GM23338 (cell line): Measurements from ENCODE around the gene C16orf78. TPM values are rescaled to one million over a fixed set of nuclear protein-coding genes. Genes with fewer than 3 reads are reported as not detected.

Experiments
- ATAC-seq: fragments of 200-7000 bp; cut with Tn5 transposase; 3 replicates; pipeline ENCODE4 v1.9.1; 2020
- DNase-seq: peaks from one replicate; pipeline ENCODE4 v3.0.0-alpha.2; 2015; ENCODE audit warnings: low spot score
- H2AFZ ChIP-seq: fragments of 200-600 bp; sonication (generic); 2 replicates; pipeline ENCODE4 v1.8.0; 2016; ENCODE audit warnings: antibody characterized with exemption, mild to moderate bottlenecking, moderate library complexity
- H3F3A ChIP-seq: fragments of 200-600 bp; sonication (generic); replicated peaks from 2 replicates; pipeline ENCODE4 v1.8.0; 2017; ENCODE audit warnings: antibody characterized with exemption, mixed run types, low read depth
- H3K27ac ChIP-seq: fragments of 200-600 bp; sonication (generic); 2 replicates; pipeline ENCODE4 v1.6.1; 2016; ENCODE audit warnings: low read depth
- H3K27me3 ChIP-seq: fragments of 200-600 bp; sonication (generic); 2 replicates; pipeline ENCODE4 v1.8.0; 2016; ENCODE audit warnings: mild to moderate bottlenecking, mixed run types, moderate library complexity; ENCODE audit not compliant: insufficient read depth
- H3K36me3 ChIP-seq: fragments of 200-600 bp; sonication (generic); 2 replicates; pipeline ENCODE4 v1.8.0; 2016; ENCODE audit warnings: mild to moderate bottlenecking; ENCODE audit not compliant: insufficient read depth
- H3K4me1 ChIP-seq: fragments of 200-600 bp; sonication (generic); 2 replicates; pipeline ENCODE4 v1.8.0; 2016; ENCODE audit warnings: mild to moderate bottlenecking, moderate library complexity; ENCODE audit not compliant: insufficient read depth
- H3K4me2 ChIP-seq: fragments of 200-600 bp; sonication (generic); 2 replicates; pipeline ENCODE4 v1.7.1; 2017; ENCODE audit warnings: mixed run types
- H3K4me3 ChIP-seq: fragments of 200-600 bp; sonication (generic); 2 replicates; pipeline ENCODE4 v1.6.1; 2016; ENCODE audit warnings: mixed run types
- H3K79me2 ChIP-seq: fragments of 200-600 bp; sonication (generic); replicated peaks from 2 replicates; pipeline ENCODE4 v1.8.0; 2017; ENCODE audit warnings: mild to moderate bottlenecking; ENCODE audit not compliant: insufficient read depth
- H3K9me2 ChIP-seq: fragments of 200-600 bp; sonication (generic); 2 replicates; pipeline ENCODE4 v1.8.0; 2017; ENCODE audit not compliant: insufficient read depth
- H4K20me1 ChIP-seq: fragments of 200-600 bp; sonication (generic); replicated peaks from 2 replicates; pipeline ENCODE4 v1.8.0; 2017; ENCODE audit warnings: mild to moderate bottlenecking; ENCODE audit not compliant: insufficient read depth
- H3K27ac Mint-ChIP-seq: 2 replicates; pipeline ENCODE4 v1.8.0; 2020; ENCODE audit warnings: inconsistent platforms, mild to moderate bottlenecking, moderate library complexity, mixed read lengths
- H3K27me3 Mint-ChIP-seq: 3 replicates; pipeline ENCODE4 v1.8.0; 2022; ENCODE audit warnings: low read depth, mild to moderate bottlenecking, moderate library complexity, mixed read lengths, inconsistent platforms; ENCODE audit not compliant: insufficient read depth, poor library complexity
- H3K36me3 Mint-ChIP-seq: 3 replicates; pipeline ENCODE4 v1.8.0; 2021; ENCODE audit warnings: low read depth, mild to moderate bottlenecking, inconsistent platforms, moderate library complexity, mixed read lengths
- H3K4me1 Mint-ChIP-seq: 3 replicates; pipeline ENCODE4 v1.8.0; 2020; ENCODE audit warnings: mild to moderate bottlenecking, inconsistent platforms, mixed read lengths
- H3K4me3 Mint-ChIP-seq: 3 replicates; pipeline ENCODE4 v1.8.0; 2021; ENCODE audit warnings: moderate library complexity, mild to moderate bottlenecking, inconsistent platforms, mixed read lengths
- H3K9me3 Mint-ChIP-seq: 3 replicates; pipeline ENCODE4 v1.8.0; 2020; ENCODE audit warnings: moderate library complexity, mild to moderate bottlenecking, inconsistent platforms, mixed read lengths
- EZH2 ChIP-seq: fragments of 200-600 bp; sonication (generic); IDR thresholded peaks from one replicate; pipeline ENCODE4 v1.8.0; 2017; ENCODE audit warnings: antibody characterized with exemption, mild to moderate bottlenecking, low read depth; ENCODE audit not compliant: unreplicated experiment
- NANOG ChIP-seq: IDR thresholded peaks from 2 replicates; pipeline ENCODE4 v1.6.1; 2016; ENCODE audit warnings: antibody characterized with exemption, borderline replicate concordance
- POLR2AphosphoS5 ChIP-seq: IDR thresholded peaks from 2 replicates; pipeline ENCODE4 v1.6.1; 2016; ENCODE audit warnings: antibody characterized with exemption, low read depth
- polyA plus RNA-seq: library from polyadenylated mRNA; unstranded; fragments of >200 nt; fragmentation: Nextera tagmentation; extraction: Ambion mirVana; gene quantifications from 2 replicates; pipeline ENCODE4 v1.2.1, GENCODE V29; 2016
- total RNA-seq: library from RNA; depleted of rRNA; stranded (reverse); fragments of >200 nt; shearing (Covaris generic); gene quantifications from 2 replicates; pipeline ENCODE4 v1.2.3, GENCODE V29; 2014
- TF ChIP-seq, protein P1 (sequence below): fragments of 250-450 bp; sonication (Bioruptor Pico); IDR thresholded peaks from 2 replicates; pipeline ENCODE4 v1.5.0; 2020; ENCODE audit warnings: mild to moderate bottlenecking, moderate library complexity
- TF ChIP-seq, protein P2 (sequence below), 2 experiments: fragments of 200-600 bp in 1 of 2; sonication (generic) in 1 of 2; conservative IDR thresholded peaks; 2 replicates each; pipeline versions ENCODE4 v1.5.1 to v1.6.1; 2016 to 2017; ENCODE audit warnings: antibody characterized with exemption in 2 of 2, low read depth in 2 of 2, mild to moderate bottlenecking in 2 of 2, moderate library complexity in 1 of 2

Gene C16orf78
- total and polyA plus RNA-seq, 2 experiments from 2014 or later: not detected

DNA sequence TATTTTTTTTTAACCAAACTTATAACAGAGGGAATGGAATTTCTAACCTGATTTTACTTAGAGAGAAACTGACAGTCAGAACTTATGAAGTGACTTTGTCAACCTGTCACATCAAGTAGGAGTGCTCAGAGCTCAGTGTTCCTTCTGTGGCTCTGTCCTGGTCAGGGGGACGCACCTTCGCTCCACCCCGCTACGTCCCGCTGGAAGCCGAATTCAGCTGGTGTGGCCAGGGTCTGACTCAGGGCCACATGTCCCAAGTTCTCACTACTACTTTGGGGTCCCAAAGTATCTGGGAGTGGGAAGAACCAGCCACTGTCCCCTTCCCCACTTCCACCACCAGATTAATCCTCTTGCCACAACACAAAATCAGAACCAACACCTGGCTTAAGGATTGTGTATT is 51.4 kb downstream of the C16orf78 start:
- DNase-seq (no peak), ATAC-seq (no peak)
- Histone ChIP-seq H3K9me2 (no peaks in the 10 kb centered on the region), H3K36me3 (no peaks in the 10 kb centered on the region), H3K4me3 (no peak overlapping the region), H3K27ac (no peak overlapping the region), H3K4me2 (no peak overlapping the region), H2AFZ (no peak overlapping the region), H3K27me3 (no peaks in the 10 kb centered on the region), H4K20me1 (no peaks in the 10 kb centered on the region), H3F3A (no peaks in the 10 kb centered on the region), H3K79me2 (no peaks in the 10 kb centered on the region), H3K4me1 (no peaks in the 10 kb centered on the region)
- Mint-ChIP-seq H3K4me1 (no peaks in the 10 kb centered on the region), H3K9me3 (peaks cover 8% of the 10 kb centered on the region), H3K36me3 (peaks cover 4% of the 10 kb centered on the region; the same call in 1 of the 3 replicates), H3K4me3 (no peak overlapping the region), H3K27ac (no peak overlapping the region), H3K27me3 (peaks cover 6% of the 10 kb centered on the region)
- TF ChIP-seq NANOG: no peak
- TF ChIP-seq, protein P1, sequence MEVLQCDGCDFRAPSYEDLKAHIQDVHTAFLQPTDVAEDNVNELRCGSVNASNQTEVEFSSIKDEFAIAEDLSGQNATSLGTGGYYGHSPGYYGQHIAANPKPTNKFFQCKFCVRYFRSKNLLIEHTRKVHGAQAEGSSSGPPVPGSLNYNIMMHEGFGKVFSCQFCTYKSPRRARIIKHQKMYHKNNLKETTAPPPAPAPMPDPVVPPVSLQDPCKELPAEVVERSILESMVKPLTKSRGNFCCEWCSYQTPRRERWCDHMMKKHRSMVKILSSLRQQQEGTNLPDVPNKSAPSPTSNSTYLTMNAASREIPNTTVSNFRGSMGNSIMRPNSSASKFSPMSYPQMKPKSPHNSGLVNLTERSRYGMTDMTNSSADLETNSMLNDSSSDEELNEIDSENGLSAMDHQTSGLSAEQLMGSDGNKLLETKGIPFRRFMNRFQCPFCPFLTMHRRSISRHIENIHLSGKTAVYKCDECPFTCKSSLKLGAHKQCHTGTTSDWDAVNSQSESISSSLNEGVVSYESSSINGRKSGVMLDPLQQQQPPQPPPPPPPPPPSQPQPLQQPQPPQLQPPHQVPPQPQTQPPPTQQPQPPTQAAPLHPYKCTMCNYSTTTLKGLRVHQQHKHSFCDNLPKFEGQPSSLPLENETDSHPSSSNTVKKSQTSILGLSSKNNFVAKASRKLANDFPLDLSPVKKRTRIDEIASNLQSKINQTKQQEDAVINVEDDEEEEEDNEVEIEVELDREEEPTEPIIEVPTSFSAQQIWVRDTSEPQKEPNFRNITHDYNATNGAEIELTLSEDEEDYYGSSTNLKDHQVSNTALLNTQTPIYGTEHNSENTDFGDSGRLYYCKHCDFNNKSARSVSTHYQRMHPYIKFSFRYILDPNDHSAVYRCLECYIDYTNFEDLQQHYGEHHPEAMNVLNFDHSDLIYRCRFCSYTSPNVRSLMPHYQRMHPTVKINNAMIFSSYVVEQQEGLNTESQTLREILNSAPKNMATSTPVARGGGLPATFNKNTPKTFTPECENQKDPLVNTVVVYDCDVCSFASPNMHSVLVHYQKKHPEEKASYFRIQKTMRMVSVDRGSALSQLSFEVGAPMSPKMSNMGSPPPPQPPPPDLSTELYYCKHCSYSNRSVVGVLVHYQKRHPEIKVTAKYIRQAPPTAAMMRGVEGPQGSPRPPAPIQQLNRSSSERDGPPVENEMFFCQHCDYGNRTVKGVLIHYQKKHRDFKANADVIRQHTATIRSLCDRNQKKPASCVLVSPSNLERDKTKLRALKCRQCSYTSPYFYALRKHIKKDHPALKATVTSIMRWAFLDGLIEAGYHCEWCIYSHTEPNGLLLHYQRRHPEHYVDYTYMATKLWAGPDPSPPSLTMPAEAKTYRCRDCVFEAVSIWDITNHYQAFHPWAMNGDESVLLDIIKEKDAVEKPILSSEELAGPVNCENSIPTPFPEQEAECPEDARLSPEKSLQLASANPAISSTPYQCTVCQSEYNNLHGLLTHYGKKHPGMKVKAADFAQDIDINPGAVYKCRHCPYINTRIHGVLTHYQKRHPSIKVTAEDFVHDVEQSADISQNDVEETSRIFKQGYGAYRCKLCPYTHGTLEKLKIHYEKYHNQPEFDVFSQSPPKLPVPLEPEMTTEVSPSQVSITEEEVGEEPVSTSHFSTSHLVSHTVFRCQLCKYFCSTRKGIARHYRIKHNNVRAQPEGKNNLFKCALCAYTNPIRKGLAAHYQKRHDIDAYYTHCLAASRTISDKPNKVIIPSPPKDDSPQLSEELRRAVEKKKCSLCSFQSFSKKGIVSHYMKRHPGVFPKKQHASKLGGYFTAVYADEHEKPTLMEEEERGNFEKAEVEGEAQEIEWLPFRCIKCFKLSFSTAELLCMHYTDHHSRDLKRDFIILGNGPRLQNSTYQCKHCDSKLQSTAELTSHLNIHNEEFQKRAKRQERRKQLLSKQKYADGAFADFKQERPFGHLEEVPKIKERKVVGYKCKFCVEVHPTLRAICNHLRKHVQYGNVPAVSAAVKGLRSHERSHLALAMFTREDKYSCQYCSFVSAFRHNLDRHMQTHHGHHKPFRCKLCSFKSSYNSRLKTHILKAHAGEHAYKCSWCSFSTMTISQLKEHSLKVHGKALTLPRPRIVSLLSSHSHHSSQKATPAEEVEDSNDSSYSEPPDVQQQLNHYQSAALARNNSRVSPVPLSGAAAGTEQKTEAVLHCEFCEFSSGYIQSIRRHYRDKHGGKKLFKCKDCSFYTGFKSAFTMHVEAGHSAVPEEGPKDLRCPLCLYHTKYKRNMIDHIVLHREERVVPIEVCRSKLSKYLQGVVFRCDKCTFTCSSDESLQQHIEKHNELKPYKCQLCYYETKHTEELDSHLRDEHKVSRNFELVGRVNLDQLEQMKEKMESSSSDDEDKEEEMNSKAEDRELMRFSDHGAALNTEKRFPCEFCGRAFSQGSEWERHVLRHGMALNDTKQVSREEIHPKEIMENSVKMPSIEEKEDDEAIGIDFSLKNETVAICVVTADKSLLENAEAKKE (CRISPR knock-in tag): no peak
- no peak for TF ChIP-seq POLR2AphosphoS5
- no peak for TF ChIP-seq EZH2
- TF ChIP-seq, protein P2, sequence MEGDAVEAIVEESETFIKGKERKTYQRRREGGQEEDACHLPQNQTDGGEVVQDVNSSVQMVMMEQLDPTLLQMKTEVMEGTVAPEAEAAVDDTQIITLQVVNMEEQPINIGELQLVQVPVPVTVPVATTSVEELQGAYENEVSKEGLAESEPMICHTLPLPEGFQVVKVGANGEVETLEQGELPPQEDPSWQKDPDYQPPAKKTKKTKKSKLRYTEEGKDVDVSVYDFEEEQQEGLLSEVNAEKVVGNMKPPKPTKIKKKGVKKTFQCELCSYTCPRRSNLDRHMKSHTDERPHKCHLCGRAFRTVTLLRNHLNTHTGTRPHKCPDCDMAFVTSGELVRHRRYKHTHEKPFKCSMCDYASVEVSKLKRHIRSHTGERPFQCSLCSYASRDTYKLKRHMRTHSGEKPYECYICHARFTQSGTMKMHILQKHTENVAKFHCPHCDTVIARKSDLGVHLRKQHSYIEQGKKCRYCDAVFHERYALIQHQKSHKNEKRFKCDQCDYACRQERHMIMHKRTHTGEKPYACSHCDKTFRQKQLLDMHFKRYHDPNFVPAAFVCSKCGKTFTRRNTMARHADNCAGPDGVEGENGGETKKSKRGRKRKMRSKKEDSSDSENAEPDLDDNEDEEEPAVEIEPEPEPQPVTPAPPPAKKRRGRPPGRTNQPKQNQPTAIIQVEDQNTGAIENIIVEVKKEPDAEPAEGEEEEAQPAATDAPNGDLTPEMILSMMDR (conservative IDR thresholded peaks at IDR 0.05; ENCODE audit: low read depth in 2 of 2): no peak
